ENCODE measurements around the gene ARPC1B.

Gene ARPC1B

DNA sequence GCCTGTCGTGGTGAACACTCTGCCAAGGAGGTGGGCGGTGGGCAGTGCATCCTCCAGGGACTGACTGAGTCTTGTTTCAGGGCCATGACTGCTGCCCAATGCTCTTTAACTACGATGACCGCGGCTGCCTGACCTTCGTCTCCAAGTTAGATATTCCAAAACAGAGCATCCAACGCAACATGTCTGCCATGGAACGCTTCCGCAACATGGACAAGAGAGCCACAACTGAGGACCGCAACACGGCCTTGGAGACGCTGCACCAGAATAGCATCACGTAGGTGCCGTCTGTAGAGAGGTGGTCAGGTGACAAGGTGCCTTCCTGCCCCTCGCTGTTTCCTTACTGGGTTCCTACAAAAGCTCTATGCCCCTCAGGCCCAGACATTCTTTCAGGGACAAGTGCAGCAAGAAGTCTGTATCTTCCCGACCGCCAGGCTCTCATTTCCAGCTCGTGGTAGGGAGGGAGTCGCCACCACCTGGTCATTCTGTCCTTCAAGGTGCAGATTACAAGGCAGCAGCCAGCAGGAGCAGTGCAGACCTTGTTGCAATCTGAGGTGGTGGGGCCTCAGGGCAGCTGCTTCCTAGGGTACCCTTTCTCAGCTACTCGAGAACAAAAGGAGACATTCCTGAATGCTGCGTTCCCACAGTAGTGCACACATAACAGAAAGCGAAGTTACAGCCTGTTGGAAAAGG, 14.9 kb upstream of the ARPC1B start:
- H3K4me3 ChIP-seq (ENCODE audit: low read depth, low read length), result no peak overlapping the region
- TF ChIP-seq, protein P1, sequence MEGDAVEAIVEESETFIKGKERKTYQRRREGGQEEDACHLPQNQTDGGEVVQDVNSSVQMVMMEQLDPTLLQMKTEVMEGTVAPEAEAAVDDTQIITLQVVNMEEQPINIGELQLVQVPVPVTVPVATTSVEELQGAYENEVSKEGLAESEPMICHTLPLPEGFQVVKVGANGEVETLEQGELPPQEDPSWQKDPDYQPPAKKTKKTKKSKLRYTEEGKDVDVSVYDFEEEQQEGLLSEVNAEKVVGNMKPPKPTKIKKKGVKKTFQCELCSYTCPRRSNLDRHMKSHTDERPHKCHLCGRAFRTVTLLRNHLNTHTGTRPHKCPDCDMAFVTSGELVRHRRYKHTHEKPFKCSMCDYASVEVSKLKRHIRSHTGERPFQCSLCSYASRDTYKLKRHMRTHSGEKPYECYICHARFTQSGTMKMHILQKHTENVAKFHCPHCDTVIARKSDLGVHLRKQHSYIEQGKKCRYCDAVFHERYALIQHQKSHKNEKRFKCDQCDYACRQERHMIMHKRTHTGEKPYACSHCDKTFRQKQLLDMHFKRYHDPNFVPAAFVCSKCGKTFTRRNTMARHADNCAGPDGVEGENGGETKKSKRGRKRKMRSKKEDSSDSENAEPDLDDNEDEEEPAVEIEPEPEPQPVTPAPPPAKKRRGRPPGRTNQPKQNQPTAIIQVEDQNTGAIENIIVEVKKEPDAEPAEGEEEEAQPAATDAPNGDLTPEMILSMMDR (IDR thresholded peaks at IDR 0.05; ENCODE audit: insufficient read depth, low read depth, low read length, missing control alignments), result no peak

DNA sequence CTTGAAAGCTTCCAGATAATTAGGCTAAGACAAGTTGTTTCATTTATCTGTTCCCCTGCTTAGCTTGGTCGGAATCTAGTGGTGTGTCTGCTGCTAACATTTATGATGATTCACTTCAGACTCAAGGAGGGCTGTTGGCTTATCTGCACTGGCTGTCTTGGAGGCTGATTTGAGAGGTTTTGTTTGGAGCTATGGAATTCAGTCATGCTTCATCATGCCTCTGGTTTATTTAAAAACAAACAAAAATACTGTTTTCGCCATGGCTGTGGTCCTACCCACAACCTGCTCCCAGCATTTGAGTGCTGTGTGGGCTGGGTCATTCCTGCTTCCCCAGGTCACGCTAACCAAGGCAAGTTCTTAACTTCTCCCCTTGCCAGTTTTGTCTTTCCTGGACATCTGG, 11.7 kb upstream of the ARPC1B start:
- TF ChIP-seq, protein P1 (IDR thresholded peaks at IDR 0.05; ENCODE audit: insufficient read depth, low read depth, low read length, missing control alignments), result no peak
- H3K4me3 ChIP-seq (ENCODE audit: low read depth, low read length), result no peak overlapping the region
- no peak for DNase-seq (ENCODE audit: low read depth)

More for the DNA sequence above, 14.9 kb upstream of the ARPC1B start:
- DNase-seq (ENCODE audit: low read depth), result no peak

DNA sequence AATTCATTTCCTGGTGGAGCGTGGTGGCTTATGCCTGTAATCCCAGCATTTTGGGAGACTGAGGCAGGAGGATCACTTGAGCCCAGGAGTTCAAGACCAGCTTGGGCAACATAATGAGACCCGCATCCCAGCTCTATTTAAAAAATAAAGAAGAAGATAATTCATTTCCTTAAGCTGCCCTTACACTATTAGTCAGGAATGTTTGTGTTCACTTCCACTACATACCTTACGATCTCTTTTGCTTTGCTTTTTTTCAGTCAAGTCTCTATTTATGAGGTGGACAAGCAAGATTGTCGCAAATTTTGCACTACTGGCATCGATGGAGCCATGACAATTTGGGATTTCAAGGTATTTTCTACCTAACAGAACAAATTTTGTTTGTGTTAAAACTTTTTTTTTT, 11.2 kb upstream of the ARPC1B start:
- DNase-seq (ENCODE audit: low read depth), result no peak
- TF ChIP-seq, protein P1 (IDR thresholded peaks at IDR 0.05; ENCODE audit: insufficient read depth, low read depth, low read length, missing control alignments), result no peak

DNA sequence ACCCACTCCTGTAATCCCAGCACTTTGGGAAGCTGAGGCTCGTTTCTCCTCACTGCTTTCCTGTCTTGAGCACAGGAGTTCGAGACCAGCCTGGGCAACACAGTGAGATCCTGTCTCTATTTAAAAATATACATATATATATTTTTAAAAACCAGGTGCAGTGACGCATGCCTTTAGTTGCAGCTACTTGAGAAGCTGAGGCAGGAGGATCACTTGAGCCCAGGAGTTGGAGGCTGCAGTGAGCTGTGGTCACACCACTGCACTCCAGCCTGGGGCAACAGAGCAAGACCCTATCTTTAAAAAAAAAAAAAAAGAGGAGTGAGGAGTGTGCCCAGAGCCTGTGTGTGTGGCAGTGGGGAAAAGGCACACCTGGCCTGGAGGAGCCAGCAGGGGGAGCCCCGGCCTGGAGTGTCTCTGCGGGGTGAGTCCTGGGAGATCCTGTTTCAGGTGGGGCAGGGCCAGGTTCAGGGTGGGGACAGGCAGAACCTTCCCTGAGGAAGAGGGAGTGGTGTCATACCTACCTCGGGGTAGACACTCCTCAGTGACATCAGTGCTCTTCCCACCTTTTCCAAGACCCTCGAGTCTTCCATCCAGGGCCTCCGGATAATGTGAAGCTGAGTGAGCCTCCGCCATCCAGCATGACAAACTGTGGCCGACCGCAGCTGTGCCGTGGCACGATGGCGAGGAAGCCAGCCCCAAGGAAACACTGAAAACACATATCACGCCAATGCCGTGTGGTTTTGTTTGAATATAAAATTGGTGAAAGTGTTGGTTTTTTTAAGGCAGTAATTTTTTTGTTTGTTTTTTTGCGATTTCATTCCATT, 9.0 kb upstream of the ARPC1B start:
- DNase-seq (ENCODE audit: low read depth), result peak; percentile 50
- no peak overlapping the region for H3K4me3 ChIP-seq (ENCODE audit: low read depth, low read length)
- TF ChIP-seq, protein P1 (IDR thresholded peaks at IDR 0.05; ENCODE audit: insufficient read depth, low read depth, low read length, missing control alignments), result peak; percentile 65

More for the DNA sequence above, 11.2 kb upstream of the ARPC1B start:
- H3K4me3 ChIP-seq (ENCODE audit: low read depth, low read length), result no peak overlapping the region

DNA sequence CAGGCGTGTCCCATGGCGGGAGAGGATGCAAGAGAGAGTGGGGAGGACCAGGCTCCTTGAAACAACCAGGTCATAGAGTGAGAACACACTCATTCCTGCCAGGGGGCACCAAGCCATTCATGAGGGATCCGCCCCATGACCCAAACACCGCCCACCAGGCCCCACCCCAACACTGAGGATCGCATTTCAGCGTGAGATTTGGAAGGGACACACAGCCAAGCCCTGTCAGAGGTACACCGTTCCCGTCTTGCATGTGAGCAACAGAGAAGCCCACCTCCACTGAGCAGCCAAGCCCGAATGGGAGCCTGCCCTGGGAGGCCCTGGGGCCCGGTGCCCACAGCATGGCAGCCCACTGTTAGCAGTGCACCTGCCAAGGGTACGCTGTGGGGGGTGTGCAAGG, 7.9 kb upstream of the ARPC1B start:
- no peak overlapping the region for H3K4me3 ChIP-seq (ENCODE audit: low read depth, low read length)
- DNase-seq (ENCODE audit: low read depth), result no peak
- TF ChIP-seq, protein P1 (IDR thresholded peaks at IDR 0.05; ENCODE audit: insufficient read depth, low read depth, low read length, missing control alignments), result no peak

DNA sequence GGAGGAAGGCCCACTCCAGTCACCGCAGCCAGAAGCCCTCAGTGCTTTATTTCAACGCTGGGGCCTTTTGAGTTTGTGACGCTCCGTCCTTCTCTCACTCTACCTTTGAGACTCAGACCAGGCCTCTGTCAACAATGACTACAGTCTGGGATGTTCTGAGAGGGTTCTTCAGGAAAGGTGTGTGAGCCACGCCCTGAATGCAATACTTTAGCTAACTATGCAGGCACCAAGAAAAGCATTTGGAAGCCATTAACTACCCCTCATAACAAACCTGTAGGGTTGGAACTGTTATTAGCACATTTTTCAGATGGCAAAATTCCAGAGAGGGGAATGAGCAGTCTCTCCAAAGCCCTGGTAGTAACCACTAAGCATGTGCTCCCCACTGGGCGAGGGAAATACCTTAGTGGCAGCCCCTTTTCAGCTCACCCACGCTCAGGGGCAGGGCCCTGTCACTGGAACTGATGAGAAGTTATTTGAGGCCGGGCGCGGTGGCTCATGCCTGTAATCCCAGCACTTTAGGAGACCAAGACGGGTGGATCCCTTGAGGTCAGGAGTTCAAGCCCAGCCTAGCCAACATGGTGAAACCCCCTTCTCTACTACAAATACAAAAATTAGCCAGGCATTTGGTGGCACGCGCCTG, 5.7 kb upstream of the ARPC1B start:
- TF ChIP-seq, protein P1 (IDR thresholded peaks at IDR 0.05; ENCODE audit: insufficient read depth, low read depth, low read length, missing control alignments), result no peak
- no peak overlapping the region for H3K4me3 ChIP-seq (ENCODE audit: low read depth, low read length)
- DNase-seq (ENCODE audit: low read depth), result no peak

Measured in GM12865 (cell line).